CD4-positive, alpha-beta T cell treated with Interleukin-15 for 4 hours (primary cell): Measurements from ENCODE around the gene PTPRF.

Source experiments
- DNase-seq: peaks from one replicate; pipeline ENCODE4 v3.0.0-alpha.2; 2020; ENCODE audit warnings: low spot score

The PTPRF gene

DNA sequence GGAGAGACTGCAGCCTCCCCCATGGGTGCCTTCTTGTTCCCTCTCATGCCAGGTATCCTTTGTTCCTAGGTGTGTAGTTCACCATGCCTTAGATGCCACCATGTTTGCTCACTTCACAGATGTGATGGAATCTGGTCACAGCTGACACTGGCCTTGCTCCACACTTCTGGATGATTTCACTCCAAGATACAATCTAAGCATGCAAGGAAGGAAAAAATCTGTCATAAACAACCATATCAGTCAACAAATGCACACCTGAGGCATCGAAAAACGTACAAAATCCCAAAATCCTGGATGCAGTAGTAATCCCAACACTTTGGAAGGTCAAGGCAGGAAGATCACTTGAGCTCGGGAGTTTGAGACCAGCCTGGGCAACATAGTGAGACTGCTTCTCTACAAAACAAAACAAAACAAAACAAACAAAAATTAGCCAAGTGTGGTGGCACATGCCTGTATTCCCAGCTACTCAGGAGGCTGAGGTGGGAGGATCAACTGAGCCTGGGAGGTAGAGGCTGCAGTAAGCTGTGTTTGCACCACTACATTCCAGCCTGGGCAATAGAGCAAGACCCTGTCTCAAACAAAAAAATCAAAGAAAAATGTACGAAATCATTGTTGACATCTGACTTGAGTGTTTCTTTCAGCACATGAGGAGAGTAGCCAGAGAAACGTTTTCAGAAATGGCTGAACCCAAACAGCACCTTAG, 17.1 kb upstream of the PTPRF start:
- DNase-seq: no peak

DNA sequence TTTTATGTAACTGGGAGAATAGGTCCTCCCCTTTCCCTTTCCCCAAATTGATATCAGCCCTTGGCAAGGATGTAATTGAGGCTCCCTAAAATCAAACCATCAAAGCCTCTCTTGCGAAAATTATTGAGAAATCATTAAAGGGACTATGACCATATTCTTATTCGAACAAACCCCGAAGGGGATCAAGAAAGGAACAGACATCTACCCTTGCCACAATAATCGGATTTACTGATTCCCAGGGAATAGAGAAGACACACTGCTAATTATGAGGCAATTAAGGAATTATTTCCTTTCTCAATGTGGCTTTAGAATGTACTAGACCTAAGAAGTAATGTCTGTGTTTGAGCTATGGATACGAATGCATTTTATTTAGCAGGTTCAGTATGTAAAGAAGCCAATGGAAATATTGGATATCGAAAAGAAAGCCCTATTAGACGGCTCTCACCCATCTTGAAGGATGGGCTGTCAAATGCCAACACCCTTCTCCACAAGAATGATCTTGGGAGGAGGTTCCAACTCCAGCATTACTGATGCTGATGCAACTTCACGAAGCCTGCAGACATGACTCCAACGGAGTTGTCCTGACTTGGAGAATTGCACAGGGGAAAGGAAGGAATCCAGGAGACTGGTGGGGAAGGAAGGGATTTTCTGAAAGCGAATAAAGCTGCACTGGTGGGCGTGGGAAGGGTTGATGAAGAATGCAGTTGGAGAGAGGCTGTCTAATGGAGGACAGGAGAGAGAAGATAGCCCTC, 11.6 kb upstream of the PTPRF start:
- DNase-seq: no peak

DNA sequence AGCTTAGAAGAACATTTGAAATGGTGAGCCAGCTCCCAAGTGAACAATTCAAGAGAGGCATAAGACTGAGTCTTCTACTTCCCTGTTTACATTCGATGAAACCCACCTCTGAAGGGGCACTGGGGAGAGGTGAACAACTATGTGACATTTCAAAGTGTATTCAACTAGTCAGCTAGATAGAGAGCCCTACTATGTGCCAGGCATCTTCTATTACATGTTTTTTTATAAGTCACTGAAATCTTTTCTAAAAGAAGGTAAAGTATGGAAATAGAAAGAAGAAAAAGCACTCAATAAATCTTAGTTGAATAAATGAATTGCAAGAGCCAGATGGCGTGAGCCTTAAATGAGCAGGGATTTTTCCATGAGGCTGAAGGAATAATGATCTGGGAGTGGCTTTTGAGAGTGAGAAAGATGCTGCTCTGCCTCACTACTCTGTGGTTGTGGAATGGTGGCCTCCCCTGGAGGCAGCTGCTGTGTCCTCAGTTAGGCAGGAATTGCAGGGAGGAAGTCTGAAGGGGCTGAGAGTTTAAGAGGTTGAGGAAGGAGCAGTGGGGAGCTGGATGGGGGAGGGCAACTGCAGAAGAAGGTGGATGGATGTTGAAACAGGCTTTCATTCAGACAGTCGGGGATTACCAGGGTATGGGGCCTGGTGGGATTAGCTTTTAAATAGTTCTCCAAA, 10.4 kb upstream of the PTPRF start:
- no peak for DNase-seq

DNA sequence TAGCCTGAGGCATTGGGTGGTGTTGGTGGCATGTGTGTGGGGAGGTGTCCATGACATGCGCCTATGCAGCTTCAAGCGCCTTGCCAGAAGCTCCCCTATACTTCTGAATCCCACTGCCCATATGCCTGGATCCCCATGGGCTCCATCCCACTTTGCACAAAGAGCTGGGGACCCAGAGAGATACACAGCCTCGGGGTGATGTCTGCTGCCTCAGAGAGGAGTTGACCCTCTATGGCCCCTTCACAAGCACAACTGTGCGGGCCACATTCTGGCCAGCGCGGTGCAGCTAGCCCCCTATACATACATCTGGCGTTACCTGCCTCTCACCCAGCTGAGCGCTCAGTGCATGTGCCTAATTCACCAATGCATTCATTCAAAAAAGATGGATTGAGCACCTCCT, 9.6 kb upstream of the PTPRF start:
- no peak for DNase-seq

DNA sequence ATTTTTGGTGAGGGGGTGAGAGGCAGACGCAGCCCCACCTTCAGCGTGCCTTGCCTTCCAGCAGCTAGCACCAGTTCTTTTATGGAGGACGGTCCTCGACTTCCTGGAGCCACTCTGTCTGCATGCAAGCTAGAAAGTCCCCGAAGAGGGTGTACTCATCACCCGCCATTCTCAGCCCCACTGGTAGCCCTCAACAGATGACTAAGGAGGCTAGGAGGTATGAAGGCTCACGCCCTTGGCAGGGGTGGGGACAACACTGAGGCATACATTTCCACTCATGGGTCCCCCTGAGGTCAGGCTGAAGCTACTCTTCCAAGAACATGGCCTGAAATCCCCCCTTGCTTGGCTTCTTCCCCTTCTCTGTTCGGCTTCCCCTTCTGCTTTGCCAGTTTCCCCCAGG, 8.9 kb upstream of the PTPRF start:
- no peak for DNase-seq

DNA sequence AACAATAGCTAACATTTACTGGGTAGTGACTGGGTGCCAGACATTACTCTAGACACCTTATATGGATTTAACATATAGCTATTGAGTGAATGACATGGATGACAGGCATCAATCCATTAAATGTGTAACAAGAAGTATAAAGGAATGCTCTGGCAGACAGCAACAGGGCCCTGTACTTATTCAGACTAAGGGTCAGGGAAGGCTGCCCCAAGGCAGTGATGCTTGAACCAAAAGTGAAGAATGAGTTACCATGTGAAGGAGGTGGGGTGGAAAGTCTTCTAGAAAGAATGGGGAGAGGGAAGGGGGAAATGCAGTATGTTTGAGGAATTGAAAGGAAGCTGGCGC, 8.3 kb upstream of the PTPRF start:
- no peak for DNase-seq

DNA sequence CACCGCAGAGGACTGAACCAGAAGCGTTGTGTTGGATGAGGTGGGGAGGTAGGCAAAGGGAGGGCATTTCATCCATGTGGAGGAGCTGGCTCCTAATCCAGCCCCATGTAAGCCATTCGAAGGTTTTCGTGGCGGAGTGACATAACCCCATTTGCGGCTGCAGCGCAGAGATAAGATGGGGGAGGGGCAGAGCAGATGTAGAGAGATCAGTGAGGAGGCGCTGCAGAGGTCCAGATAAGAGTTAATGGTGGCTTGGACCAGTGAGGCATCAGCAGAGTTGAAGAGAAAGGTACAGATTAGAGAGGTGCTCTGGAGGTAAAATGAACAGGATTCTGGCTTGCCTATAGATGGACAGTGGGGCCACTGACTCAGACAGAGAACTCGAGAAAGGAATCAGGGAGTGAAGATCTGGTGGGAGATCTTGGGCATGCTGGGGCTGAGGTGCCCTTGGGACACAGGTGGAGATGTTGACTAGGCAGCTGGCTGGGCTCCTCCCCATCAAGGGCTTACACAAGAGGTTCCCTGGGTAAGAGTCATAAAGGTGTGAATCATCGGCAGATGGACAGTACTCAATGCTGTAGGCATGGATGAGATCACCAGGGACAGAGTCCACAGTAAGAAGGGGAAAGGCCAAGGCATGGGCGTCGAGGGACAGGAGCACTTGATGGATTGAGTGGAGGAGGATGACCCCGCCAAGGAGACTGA, 7.8 kb upstream of the PTPRF start:
- DNase-seq: no peak

DNA sequence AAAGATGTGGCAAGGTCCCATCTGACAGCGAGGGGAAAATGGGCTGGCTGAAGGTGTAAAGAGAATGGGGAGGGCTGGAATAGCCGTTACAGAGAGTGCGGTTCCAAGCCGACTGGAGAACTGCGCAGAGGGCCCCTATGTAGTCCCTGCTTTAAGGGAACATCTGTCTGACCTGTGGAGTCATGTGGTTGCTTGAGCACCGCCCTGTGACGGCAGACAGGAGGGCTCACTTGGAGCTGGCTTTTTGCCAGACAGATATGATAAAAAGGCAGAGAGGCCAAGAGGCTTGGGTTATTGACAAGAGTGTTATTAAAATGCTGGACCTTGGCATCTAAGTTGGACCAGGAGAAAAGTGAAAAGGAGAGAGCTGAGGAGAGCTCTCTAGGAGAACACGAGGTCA, 5.9 kb upstream of the PTPRF start:
- no peak for DNase-seq

DNA sequence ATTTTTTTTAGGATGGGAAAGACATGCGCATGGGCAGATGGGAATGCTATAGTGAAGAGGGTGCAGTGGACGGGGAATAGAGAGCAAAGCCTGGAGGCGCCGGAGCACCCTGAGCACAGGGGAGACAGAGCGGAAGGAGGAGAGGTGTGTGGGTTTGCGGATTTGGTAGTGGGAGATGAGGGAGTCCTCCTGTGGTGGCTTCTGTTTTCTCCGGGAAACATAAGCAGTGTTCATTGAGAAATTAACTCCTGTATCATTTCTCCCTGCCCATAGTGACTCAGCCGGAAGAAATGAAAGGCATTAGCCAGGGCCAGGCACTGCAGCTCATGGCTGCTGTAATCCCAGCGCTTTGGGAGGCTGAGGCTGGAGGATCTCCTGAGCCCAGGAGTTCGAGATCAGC, 4.7 kb upstream of the PTPRF start:
- DNase-seq: no peak

DNA sequence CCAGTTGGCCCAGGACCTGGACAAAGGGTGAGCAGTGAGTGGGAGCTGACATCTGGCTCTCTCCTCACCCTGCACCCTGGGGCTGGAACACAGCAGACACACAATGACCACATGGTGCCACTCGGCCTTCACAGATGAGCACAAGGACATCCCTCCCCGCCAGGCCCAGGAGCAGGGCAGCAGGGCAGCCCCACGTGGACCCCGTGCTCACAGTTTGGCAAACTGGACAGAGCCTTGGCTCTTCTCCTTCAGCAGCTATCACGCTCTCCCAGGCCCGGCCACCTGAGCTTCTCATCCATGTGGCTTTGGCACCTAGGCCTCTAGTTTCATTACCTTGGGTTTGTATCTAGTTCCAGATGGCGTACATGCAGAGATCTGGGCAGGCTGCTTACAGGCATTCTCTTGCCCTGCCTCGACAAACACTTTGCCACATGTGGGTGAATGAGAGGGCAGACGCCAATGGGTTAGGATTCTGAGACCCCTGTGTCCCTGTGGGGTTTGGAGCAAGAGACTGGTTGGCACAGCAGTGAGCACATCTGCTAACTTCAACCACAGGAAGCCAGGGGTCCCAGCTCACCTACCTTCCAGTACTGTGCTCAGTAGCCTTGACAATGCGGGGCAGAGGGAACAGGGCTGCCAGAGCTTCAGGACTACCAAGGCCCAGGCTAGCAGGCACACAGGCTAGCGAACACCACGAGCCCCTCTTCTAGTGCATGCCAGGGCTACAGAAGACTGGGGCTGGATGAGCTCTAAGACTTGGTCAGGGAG, 3.4 kb upstream of the PTPRF start:
- no peak for DNase-seq

DNA sequence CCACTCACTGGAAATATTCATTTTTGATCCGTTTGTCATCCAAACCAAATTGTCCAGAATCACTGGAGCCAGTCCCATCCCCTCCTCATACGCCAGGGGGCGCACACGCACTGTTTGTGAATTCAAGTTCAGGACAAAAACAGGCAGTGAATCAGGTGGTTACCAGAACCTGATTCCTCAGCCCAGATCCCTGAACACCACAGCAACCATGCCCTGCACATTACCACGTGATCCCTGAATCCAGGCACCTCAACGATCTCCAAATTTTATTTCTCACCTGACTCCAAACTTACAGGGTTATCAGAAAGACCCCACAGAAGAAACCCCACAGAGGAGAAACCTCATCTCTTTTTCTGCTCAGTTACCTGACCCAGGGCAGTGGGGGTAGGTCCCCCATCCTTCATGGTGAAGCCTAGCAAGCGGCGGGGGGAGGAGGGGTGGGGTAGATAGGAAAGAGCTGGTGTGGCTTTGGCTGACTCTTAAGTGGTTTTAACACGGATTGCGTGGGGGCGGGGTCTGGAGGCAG, 1.4 kb upstream of the PTPRF start:
- peak; percentile 80 for DNase-seq

DNA sequence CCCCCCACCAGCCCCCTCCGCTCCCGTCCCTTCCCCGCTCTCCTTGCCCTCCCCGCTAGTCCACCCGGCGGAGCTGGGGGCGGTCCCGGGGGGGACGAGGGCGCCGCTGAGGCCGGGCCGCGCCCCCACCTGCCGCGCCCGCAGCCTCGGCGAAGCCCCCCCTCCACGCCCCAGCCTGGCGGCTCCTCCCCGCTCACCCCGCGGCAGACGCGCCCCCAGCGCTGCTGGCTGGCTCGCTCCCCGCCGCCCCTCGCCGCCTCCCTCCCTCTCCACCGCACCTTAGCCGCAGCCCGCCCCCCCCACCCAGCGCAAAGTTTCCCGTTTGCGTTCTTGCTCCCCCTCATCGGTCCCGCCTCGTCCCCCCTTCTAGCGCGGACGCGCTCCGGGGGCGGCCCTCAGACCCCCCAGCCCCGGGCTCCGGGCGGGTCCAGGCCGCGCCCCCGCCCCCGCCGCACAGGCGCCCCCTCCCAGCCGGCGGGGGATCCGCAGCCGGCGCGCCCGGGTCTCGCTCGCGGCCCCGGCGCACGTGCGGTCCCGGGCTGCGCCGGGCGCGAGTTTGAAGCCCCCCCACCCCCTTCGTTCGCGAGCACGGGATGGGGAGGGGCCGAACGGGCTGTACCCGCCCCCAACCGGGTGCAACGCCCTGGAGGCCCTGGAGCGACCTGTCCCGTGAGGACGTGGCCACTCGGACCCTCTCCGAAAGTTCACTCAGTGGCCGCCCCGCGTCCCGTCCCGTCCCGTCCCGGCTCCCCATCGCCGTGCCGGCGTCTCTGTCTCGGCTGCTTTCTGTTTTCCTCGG, 623 bp downstream of the PTPRF start:
- no peak for DNase-seq

DNA sequence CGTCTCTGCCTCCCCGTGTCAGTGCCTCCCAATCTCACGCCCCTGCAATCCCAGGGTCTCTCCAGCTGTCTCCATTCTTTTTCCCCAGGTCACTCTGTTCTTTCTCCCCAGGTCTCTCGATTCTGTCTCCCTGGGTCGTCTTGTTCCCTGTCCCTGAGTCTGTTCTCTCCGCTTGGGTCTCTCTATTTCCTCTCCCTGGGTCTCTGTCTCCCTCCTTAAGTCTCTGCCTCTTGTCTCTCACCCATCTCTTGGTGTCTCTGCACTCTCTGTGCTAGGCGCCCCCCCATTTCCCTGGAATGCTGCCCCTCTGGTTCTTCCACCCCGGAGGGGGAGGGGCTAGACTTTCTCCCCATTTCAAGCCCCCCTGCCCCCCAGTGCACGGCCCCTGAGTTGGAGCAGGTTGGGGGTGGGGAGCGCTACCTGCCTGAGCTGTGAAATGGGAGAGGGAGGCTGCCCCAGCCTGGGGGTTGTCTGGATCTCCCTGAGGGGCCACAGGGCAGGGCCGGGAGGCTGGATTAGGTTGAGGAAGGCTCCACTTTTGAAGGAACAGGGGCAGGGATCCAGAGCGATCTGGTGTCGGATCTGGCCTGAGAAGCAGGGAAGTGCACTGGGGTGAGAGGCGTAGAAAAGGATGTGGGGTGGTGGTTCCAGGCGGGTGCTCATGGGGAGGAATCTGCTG, 1.4 kb downstream of the PTPRF start:
- DNase-seq: no peak

DNA sequence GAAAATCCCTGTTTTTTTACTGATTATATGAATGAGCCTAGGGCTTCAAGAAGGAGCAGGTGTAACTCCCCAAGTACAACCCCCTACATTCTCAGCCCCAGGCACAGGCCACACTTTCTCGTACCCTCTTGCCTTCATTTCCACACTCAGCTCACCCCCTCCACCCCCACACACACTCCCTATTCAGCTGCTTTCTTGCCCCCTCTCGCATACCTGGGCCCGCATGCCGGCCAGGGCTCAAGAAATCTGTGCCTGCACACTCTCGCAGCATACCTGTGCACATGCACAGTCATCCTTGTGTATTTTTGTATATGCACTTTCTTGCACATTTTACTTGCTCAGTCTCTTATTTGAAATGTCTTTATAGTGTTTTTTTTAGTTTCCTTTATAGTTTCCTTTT, 2.0 kb downstream of the PTPRF start:
- DNase-seq: no peak

DNA sequence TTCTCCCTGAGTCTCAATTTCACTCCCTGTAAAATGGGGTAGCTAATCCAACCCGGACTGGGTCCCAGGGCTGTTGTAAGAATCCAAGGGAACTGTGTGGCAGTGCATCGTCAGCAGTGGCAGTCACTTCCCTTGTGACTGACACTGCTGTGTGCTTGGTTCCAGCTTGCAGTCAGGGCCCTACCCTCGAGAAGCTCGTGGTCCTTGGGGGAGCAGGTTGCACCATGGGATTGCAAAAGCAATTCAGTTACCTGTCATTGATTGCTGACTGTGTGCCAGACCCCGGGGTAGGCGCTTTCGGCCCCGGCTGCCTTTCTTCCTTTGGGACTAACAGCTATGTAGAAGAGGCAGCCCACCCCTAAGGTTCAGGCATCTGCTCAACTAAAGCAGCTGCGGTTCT, 2.9 kb downstream of the PTPRF start:
- no peak for DNase-seq

DNA sequence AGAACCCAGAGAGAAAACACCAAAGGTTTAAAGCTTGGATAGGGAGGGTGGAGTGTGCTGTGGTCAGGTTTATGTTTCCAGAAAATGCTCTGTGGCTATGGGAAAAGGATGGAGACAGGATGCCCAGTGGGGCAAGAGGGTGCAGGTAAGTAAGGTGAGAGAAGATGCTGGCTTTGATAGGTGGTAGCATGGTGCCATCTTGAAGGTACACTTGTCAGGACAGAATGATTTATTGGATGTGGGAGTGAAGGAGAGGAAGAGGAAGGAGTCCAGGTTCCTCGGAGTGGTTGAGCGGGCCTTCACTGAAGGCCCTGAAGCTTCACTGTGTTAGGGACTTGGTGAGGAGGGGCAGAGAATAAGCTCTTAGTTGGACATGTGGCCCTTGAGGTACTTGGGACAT, 3.6 kb downstream of the PTPRF start:
- DNase-seq: no peak

DNA sequence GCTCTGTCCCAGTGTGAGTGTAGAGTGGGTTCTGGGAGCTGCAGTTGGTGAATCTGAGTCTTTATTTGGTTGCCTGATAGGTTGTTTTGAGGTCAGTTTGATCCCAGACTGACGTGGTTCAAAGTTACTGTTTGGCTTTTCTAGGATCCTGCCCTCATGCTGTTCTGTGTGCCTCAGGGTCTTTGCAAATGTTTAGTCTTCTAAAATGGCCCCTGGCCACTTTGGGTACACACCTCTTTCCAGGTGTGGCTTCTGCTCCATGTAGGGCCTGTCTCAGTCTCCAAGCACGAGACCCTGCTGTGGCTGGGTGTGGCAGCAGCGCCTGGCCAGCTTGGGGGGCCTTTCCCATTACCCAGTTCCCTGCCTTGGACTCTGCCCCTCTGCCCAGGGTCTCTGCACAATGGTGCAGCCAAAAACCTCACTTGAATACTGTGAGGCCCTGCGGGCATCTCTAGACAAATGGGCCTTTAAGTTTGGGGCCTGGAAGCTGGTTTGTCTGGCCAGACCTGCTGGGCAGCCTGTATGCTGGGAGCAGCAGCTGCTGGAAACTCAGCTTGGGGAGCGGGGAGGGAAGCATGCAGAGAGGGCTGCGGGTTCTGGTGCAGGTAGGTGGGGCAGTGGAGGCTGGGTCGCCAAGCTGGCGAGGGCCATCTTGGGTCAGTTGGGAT, 5.6 kb downstream of the PTPRF start:
- no peak for DNase-seq

DNA sequence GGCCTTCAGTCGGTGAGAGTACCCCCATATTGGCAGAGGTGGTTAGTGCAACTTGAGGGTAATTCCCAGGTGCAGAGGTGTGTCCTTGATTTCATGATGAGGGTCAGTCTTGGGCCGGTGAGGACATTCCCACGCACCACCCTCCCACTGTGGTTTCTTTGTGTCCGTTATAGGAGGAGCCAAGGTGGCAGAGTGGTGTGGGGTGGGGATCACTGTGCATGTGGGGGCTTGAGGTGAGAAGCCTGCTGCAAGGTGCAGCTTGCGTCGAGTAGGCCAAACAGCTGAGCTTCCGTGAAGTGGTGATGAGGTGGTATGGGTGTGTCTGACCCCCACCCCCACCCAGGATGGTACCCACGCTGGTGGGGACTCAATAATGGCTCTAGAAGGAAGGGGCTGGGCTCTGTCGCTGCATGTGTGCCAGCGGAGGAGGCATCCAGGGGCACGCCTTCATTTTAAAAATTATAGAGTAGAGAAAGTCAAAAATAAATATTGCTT, 6.2 kb downstream of the PTPRF start:
- no peak for DNase-seq

DNA sequence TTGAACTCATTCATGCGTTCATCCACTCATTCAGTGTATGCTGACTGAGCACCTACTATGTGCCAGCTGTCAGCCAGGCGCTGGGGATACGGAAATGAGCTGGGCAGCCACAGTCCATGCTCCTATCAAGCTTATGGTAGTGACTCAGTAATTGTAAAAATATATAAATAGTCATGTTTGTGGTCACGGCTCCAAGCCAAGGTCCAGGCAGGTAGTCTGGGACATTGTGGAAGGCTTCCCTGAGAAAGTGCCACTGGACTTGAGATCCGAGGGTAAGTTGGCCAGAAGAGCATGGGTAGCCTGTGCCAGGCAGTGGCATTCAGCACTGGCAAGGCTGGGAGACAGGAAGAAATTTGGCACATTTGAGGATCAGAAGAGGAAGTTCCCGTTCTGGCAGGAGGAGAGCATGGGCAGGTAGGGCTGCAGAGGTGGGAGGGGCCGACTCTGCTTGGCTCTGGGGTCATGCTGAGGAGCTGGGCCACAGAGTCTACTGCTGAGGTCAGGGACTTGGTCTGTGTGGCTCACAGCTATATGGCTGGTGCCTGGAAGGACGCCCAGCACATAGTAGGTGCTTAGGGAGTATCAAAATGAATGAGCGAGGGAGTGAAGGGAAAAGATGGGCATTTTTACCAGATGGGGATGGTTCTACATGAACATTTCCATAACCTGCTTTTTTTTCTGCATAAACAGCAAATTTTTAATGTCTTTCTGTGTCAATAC, 6.9 kb downstream of the PTPRF start:
- no peak for DNase-seq
